ENCODE data around the gene CRELD2.
"Not testable (repeated sequence)": the region's sequence is repeated elsewhere in the genome, so short reads cannot be mapped to it uniquely, and the experiment has no call there.

CRELD2 gene

DNA sequence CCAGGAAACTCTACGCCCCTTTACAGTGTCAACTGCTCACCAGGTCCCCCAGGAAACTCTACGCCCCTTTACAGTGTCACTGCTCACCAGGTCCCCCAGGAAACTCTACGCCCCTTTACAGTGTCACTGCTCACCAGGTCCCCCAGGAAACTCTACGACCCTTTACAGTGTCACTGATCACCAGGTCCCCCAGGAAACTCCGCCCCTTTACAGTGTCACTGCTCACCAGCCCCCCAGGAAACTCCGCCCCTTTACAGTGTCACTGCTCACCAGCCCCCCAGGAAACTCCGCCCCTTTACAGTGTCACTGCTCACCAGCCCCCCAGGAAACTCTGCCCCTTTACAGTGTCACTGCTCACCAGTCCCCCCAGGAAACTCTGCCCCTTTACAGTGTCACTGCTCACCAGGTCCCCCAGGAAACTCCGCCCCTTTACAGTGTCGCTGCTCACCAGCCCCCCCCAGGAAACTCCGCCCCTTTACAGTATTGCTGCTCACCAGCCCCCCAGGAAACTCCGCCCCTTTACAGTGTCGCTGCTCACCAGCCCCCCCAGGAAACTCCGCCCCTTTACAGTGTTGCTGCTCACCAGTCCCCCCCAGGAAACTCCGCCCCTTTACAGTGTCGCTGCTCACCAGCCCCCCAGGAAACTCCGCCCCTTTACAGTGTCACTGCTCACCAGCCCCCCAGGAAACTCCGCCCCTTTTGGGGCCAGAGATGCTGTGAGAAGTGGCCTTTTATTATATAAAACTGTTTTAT lies 26.8 kb downstream of the CRELD2 start:
- not testable (repeated sequence) for DNase-seq (ENCODE audit: low read depth, low spot score)

DNA sequence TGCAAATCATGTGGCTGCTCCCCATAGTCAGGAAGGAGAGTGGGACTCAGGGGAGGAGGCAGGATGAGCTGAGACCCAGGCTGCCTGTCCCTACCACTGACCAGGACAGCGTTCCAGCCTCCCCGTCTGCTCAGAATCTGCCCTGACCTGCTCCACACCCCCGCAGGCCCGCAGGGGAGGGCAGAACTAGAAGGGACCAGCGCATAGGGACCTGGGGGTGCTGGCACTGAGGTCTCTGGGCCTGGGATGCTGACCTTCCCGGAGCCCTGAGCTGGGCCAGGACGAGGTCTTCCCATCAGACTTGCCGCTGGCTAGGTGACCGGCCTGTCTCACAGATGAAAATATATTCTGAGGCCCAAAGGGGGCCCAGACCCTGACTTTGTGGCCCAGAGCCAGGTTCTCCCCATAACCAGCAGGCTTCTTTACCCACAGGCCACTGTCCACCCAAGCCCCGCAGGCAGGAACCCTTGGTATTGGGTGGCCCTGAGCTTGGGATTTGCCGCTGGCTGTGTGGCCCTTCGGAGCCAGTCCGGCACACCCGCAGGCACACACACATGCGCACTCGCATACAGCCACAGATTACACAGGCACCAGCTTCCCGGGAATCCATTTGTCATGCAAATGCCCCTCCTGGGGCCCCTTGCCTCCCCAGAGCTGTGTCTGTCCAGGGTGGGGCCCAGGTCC lies 28.3 kb downstream of the CRELD2 start:
- DNase-seq (ENCODE audit: low read depth, low spot score) = no peak

DNA sequence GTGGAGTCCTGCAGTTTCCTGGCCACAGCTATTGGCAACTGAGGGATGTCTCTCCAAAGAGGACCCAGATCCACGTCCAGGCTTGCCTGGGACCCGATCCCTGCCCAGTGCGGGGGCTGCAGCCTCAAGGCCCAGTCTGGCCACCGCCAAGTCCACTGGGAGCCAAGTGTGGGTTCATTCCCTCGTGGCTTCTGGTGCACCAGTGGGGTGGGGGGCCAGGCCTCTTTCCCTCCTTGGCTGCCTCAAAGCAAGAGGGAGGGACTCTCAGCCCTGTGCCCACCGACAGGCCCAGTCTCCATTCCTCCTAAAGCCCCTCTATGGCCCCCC lies 28.8 kb downstream of the CRELD2 start:
- DNase-seq (ENCODE audit: low read depth, low spot score) = no peak

DNA sequence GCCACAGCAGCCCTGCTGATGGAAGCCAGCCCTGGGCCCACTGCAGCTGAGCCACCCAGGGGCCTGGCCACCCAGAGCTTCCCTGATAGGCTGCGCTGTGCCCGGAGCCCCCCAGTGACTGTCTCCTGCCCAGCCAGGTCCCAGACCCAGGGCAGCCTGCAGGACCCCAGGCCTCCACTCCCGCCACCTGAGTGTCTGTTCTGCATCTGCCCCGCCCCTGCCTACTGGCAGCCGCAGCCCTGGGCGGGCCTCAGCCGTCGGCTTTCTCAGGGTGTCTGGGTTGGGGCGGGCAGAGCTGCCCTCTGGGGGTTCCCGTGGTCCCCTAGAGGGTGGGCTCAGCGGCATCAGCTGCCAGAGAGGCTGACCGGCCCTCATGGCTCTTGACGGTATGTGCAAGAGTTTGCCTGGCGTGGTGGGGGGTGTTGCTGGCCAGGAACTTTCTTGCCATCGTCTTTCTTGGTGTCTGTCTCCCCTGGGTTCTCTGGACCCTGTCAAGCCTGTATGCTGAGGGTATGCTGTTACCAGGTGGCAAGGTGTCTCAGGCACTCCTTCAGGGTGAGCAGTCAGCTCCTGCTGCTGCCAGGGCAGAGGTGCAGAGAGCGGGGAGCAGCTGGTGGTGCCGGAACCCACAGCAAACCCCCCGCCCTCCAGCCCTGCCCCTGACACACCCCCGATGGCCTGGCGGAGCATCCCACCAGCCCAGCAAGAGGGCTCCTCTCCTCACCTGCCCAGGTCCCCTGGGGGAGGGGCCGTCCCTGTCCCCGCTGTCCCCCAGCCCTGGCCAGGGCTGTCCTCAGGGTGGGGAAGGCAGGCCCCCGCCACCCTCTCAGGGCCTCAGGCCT lies 29.9 kb downstream of the CRELD2 start:
- DNase-seq (ENCODE audit: low read depth, low spot score) = no peak

DNA sequence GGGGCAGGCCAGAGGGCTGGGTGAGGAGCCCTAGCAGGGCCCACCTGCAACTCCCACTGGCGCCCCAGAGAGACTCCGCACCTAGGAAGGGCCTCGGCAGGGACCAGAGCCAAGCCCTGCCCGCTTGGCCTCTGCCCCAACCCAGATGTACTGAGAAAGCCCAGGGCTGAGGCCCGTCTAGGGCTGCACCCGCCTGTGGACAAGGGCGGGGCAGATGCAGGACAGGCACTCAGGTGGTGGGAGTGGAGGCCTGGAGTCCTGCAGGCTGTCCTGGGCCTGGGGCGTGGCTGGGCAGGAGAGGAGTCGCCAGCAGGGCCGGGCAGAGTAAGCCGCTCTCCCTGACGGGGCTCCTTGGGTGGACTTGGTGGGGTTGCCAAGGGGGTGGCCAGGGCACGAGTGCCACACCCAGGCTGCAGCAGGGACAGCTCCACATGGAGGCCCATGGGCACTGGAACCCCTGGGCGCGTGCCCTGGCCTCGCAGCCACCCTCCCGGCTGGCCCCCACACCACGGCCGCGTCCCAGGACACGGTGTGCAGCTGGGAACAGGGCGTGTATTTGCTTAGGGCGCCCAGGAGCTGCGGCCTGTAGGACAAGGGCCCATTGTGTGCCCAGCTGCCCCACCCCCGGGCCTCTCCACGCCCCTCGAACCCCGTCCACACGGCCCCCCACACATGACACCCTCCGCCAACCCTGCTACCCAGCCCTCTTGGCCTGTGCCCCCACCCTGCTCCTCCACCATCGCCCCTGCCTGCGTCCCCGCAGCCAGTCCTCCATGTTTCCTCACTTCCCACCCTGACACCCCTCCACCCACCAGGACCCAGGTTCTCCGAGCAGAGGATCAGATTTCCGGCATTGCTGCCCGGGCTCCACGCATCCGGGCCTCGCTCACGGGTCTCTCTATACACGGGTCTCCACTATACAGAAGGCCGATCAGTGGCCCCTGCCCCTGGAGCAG lies 30.8 kb downstream of the CRELD2 start:
- DNase-seq (ENCODE audit: low read depth, low spot score) = no peak

DNA sequence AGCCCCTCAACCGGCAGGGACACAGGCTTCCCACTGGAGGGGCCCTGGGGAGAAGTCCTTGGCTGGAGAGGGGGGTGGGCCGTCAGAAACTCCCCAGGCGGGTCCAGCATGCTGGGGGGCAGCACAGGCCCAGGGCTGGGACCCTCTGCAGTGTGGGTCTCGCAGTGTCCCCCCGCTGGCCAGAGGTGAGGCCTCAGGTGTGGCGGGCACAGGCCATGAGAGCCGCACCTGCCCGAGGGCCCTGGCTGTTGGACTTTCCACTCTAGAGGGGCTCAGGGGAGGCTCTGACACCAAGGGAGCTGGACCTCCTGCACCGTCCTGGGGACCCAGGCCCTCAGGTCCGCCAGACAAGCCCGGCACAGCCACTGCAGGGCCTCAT lies 31.5 kb downstream of the CRELD2 start:
- no peak for DNase-seq (ENCODE audit: low read depth, low spot score)

DNA sequence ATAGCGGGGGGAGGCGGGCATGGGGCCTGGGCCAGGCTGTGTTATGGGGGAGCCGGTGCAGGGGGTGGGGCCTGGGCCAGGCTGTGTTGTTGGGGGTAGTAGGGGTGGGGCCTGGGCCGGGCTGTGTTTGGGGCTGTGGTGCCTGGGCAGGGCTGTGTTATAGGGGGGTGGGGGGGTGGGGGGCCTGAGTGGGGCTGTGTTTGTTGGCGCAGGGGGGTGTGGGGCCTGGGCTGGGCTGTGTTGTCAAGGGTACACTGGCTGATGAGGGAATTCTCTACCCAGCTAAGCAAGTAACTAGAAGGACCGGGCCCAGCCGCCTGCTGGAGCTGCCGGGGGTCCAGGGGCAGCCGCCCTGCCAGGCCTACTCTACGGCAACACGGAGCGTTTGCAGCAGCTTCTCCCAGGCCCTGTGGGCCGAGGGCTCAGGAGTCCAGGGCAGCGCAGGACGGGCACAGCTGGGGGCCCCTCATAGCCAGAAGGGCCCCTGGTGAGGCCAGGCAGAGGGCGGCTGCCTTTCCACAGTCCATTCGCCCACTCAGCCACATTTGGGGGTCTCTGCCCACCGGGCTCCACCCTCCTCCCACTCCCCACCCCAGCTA lies 32.1 kb downstream of the CRELD2 start:
- no peak for DNase-seq (ENCODE audit: low read depth, low spot score)

DNA sequence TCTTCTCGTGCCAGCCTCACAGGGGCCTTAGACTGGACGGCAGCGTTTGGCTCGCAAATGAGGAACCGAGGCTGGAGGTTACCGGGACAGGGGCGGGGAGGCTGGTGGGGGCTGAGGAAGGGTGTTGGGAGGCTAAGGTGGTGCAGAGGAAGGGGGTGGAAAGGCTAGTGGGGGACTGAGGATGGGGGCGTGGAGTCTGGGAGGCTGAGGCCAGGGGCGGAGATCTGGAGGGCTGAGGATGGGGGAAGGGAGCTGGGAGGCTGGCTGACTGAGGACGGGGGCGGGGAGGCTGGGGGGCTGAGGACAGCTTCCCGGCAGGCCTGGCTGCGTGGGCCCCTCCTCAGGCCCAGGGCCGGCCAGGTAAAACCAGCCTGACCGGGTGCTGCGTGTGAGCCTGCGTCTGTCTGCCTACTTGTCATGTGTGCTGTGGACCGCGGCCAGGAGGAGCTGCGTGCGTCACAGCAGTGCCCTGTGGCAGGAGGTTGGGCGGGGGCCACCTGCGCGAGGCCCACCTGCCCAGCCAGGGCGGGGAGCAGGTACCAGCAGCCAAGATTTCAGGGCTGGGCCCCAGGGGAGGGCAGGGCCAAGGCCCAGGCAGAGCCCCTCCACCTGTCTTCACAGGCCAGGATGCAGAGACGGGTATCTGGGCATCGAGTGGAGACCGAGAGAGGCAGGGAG lies 32.7 kb downstream of the CRELD2 start:
- no peak for DNase-seq (ENCODE audit: low read depth, low spot score)

DNA sequence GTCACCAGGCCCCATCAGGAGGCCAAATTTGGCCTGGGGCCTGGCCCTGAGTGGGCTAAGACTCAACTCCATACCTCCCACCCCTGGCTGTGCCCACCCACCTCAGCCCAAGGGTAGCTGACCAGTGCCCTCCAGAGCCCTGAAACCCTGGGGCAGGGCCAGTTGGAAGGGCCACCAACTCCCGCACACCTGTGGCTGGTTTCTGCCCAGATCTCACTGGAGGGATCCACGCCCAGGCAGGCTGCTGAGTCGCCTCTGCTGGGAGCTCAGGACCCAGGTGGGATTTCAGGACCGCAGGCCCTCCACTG lies 33.2 kb downstream of the CRELD2 start:
- no peak for DNase-seq (ENCODE audit: low read depth, low spot score)

DNA sequence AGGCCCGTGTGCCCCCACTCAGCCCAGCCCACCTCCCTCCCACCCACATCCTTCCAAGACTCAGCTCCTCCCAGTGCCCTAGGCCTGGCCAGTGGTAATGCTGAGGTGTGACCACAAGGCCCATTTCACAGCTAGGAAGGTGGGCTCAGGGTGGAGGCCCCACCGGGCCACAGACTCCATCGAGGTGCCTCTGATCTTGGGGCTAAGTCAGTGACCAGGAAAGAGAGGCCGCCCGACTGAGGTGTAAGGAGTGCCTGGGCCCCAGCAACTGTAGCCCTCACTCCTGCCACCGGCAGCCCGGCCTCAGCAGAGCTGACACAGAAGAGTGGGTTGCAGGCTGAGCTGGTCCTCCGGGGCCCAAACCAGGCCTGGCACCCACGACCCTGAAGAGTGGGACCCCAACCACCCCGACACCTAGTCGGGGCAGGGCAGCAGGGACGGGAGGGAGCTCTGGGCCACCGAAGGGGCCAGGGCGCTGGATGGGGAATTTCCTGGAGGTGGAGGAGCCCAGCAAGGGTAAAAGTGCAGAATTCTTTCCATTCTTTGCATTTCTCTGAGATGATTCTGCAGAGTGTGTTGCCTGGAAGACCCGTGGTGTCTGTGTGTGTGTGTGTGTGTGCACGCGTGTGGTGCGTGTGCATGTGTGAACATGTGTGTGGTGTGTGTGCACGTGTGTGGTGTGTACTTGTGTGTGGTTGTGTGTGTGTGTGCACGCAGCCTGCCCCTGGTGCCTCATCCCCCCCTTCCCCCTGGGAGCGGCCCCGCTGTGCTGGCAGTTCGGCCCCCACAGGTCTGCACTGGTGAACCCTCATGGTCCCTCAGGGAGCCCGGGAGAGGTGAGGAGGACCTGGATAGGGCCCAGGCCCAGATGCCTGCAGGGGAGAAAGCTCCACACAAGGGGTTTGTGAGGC lies 33.8 kb downstream of the CRELD2 start:
- DNase-seq (ENCODE audit: low read depth, low spot score) = no peak

DNA sequence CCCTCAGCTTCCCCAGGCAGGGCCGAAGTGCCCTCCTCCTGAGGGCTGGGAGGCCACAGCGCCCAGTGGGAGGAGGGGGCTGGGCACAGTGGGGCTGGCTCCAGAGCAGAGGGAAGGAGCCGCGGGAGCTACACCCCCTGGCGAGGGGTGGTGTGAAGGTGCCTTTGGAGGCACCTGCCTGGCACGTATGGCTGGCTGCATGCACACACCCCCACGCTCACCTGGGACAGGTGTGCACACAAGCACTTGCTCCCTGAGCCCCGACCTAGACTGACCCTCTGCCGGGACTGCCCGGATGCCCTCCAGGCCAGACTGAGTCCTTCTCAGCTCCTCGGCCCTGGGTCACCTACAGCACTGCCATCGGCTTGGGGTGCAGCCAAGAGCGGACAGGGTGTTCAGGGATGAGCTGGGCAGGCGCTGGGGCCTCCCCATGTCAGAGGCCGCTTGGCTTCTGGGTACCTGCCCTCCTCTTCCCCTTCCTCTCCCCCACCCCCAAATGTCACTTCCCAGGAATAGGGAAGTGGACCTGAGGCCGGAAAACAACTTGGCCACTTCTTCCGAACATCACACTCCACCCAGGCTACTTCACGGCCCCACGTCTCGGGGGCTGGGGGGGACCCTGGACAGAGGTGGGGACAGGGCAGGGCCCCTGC lies 34.7 kb downstream of the CRELD2 start:
- no peak for DNase-seq (ENCODE audit: low read depth, low spot score)

DNA sequence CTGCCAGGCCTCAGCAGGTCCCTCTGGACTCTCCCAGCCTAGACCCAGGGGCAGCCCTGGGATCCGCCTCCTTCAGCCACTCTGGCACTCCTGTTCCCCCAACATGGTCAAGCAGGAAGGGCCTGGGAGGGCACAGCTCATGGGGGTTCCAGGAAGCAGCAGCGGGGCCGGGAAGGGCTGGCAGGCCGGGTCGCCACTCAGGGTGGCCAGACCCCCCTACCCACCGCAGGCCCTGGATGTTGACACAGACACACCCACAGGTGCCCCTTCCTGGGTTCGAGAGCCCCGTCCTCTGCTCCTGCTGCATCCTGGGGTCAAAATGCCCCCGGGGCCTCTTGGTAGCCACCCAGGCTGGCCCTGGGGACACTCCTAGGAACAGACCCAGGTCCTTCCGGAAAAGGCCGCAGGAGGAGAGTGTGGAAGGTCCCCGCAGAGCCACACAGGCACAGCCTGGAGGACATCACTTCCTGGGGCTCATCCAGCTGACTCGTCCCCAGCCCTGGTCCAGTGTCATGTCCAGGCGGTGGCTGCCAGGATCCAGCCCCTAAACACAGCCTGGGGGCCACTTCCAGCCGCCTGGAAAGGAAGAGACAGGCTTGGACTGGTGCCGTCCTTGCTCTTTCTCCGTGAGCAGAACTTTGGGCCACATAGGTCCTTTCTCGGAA lies 35.4 kb downstream of the CRELD2 start:
- DNase-seq (ENCODE audit: low read depth, low spot score) = no peak

DNA sequence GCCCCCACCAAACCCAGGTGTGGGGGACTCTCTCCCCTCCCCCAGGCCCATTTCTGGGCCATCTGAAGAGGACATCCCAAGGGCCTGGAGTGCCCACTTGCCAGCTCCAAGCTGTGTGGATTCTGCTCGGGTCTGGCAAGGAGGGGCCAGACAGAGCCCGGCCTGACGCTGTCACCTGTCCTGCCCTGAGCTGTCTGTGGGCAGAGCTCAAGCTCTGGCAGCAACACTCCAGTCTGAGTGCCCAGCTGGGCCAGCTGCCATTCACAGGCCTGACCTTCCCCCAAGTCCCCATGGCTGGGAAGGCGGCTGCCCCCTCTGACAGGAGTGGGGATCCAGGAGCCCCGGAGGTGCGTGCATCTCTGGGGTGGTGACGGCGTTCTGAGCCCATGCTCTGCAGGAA lies 35.9 kb downstream of the CRELD2 start:
- DNase-seq (ENCODE audit: low read depth, low spot score) = no peak

DNA sequence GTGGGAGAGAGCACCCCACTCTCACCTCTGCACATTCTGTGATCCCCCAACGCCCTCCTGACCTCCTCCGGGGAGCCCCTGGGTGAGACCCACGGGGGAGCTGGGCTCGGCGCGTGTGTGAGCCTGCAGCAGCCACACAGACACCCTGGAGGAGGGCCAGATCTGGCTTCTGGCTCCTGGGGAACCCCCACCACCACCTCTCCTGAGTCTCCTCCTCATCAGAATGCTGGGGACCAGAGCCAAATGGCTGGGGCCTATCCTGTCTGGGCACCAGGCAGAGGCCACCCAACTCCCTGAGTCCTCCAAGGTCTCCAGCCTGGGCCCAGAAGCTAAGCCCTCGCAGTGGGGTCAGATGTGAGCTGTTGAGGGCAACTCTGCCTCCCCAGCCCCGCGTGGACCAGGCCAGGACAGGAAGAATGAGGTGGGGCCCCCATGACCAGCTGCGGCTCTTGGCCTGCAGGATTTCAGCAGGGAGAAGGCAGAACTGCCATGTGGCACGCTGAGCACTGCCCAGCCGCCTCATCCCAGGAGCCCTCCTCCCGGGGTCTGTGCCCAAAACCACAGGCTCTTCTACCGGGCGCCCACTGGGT lies 36.7 kb downstream of the CRELD2 start:
- no peak for DNase-seq (ENCODE audit: low read depth, low spot score)

DNA sequence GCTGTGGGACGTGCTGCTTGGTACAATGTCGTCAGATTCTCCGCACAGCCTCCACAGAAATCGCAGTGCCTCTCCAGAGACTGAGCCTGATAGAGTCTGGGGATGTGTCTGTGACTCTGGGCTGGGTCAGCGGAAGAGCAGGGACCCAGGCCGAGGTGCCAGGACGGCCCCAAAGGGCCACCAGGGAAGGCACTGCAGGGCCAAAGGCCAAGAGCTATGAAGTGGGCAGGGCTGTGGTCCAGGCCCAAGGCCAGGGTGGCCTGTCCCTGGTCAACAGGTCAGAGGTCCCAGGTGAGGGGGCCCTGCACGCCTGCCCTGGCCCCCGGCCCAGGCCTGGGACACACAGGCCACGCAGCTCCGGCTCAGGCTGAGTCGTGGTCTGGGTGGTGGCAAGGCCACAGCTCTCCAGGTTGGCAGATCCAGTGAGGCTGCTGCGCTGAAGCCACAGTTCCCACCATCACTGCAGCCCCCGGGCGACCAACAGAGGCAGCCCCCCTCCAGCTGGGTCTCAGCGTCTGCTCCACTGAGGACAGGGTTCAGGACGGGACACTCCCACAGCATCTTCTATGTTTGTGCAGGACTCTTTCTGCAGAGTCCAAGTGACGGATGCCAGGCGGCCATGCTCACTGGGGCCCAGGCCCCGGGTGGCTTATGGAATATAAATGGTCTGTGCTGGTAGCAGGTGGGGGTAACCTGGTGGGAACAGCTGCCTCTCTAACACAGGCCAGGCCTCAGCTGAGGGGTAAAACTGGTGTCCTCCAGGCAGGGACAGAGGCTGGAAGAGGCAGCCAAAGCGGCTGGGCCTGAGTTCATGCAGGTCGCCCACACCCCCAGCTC lies 37.4 kb downstream of the CRELD2 start:
- no peak for DNase-seq (ENCODE audit: low read depth, low spot score)

DNA sequence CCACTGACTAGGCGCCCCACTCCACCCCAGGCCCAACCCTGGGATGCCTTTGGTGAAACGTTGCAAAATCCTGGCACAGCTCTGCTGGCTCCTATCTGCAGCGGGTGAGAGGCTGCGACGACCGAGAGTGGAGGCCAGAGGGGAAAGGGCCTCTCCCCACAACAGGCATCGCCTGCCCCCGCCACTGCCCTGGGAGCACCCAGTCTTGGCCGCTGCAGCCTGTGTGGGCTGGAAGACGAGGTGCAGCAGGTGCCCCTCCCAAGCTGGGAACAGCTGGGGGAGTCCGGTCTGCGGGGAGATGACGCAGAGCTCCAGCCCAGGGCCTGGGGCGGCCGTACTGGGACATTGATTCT lies 38.0 kb downstream of the CRELD2 start:
- DNase-seq (ENCODE audit: low read depth, low spot score) = no peak

Measured in iPS DF 19.7 (cell line).